CD4-positive, alpha-beta T cell (primary cell): ENCODE data around the gene NPAS3. TPM values are rescaled to one million over a fixed set of nuclear protein-coding genes. Genes with fewer than 3 reads are reported as not detected.

ENCODE experiments used
- ATAC-seq: fragments of 200-7000 bp; cut with Tn5 transposase; one replicate; pipeline ENCODE4 v1.10.0; 2022; ENCODE audit warnings: mild to moderate bottlenecking; ENCODE audit not compliant: poor library complexity
- CTCF ChIA-PET: fragments of 350-600 bp; sonication (Branson Sonifier 250); formaldehyde crosslinking; loops from one replicate; lab custom pipeline; 2021; ENCODE audit warnings: antibody characterized with exemption, inconsistent platforms; lab: Charles Lee
- POLR2A ChIA-PET: fragments of 350-600 bp; sonication (Branson Sonifier 250); formaldehyde crosslinking; loops from one replicate; lab custom pipeline; 2021; ENCODE audit warnings: antibody characterized with exemption, inconsistent platforms; lab: Charles Lee
- DNase-seq, 14 experiments: peaks; one replicate each; pipeline ENCODE4 v3.0.0-alpha.2; 2013 to 2020; ENCODE audit warnings: mixed read lengths in 2 of 14
- H3K27ac ChIP-seq, 2 donors: one replicate each; pipeline versions ENCODE4 v1.5.1 to v1.7.0; 2013; ENCODE audit warnings: low read length in 2 of 2, low read depth in 1 of 2, mild to moderate bottlenecking in 1 of 2
- H3K27me3 ChIP-seq, 2 experiments: 1 replicate in 1 of 2; 2 replicates in 1 of 2; pipeline versions ENCODE4 v1.6.1 to v1.7.0; 2013; ENCODE audit warnings: low read length in 2 of 2, control low read depth in 1 of 2, mild to moderate bottlenecking in 1 of 2, moderate library complexity in 1 of 2; ENCODE audit not compliant: insufficient read depth in 2 of 2, control insufficient read depth in 1 of 2
- H3K36me3 ChIP-seq: one replicate; pipeline ENCODE4 v1.6.1; 2013; ENCODE audit warnings: low read length, control low read depth; ENCODE audit not compliant: insufficient read depth
- H3K4me1 ChIP-seq: one replicate; pipeline ENCODE4 v1.6.1; 2013; ENCODE audit warnings: low read length, control low read depth; ENCODE audit not compliant: insufficient read depth
- H3K4me3 ChIP-seq: one replicate; pipeline ENCODE4 v1.5.1; 2013; ENCODE audit warnings: mild to moderate bottlenecking, low read length, moderate library complexity
- H3K9me3 ChIP-seq, 2 experiments: 1 replicate in 1 of 2; 2 replicates in 1 of 2; pipeline versions ENCODE4 v1.6.1 to v1.7.0; 2013; ENCODE audit warnings: low read length in 2 of 2, mild to moderate bottlenecking in 2 of 2, control low read depth in 1 of 2, moderate library complexity in 1 of 2; ENCODE audit not compliant: control insufficient read depth in 1 of 2, insufficient read depth in 1 of 2
- H3K27ac Mint-ChIP-seq: one replicate; pipeline ENCODE4 v1.8.0; 2020; ENCODE audit warnings: mixed read lengths
- H3K27me3 Mint-ChIP-seq: one replicate; pipeline ENCODE4 v1.8.0; 2021; ENCODE audit warnings: mixed read lengths
- H3K36me3 Mint-ChIP-seq: one replicate; pipeline ENCODE4 v1.8.0; 2021; ENCODE audit warnings: low read depth, mixed read lengths
- H3K4me1 Mint-ChIP-seq: one replicate; pipeline ENCODE4 v1.8.0; 2021; ENCODE audit warnings: low read depth, mixed read lengths
- H3K4me3 Mint-ChIP-seq: one replicate; pipeline ENCODE4 v1.8.0; 2020; ENCODE audit warnings: mild to moderate bottlenecking, mixed read lengths
- H3K9me3 Mint-ChIP-seq: one replicate; pipeline ENCODE4 v1.8.0; 2020; ENCODE audit warnings: mixed read lengths
- CTCF ChIP-seq: fragments of 200-600 bp; IDR thresholded peaks from one replicate; pipeline ENCODE4 v1.8.0; 2022; ENCODE audit warnings: antibody characterized with exemption, mild to moderate bottlenecking
- intact Hi-C, 2 experiments: fragments of 100-400 bp; cut with DNase I in 1 of 2; cut with micrococcal nuclease in 1 of 2; formaldehyde crosslinking; loops; one replicate each; pipeline versions ENCODE4 v1.15.1 to v1.9.0; 2023 to 2025; cut with DNase I, micrococcal nuclease
- total RNA-seq, 174 experiments: library from RNA in 2 of 174; stranded (reverse) in 2 of 174; gene quantifications; one replicate each; pipeline ENCODE4 v1.2.3 and lab custom pipeline; 2021 to 2026

NPAS3 gene
- total RNA-seq, 2 experiments from 2014 or later = not detected

DNA sequence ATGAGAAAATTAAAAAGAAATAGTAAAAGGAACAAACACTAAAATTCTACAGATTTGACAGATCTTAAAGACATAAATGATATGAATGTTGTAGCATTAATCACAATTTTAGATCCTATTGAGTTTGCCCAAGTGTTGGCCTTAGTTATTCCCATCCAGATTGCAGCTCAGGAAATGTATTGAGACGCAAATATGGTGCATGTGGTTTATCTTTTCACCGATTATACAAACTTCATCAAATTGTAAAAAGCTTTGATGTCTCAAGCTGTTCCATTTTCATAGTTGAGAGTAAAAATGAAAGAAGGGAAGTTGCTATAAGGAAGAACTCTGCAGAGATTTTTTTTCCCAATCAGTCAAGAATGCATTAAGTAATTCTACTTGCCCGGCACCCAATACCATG lies 683.8 kb downstream of the NPAS3 start:
- DNase-seq (no peak), ATAC-seq (no peak)
- H3K27ac Mint-ChIP-seq = no peak overlapping the region
- H3K9me3 ChIP-seq = no peaks in the 10 kb centered on the region
- no peak for TF ChIP-seq CTCF
- no peaks in the 10 kb centered on the region for H3K36me3 ChIP-seq
- no peak overlapping the region for H3K4me3 Mint-ChIP-seq
- H3K27ac ChIP-seq = no peak overlapping the region
- no peaks in the 10 kb centered on the region for H3K36me3 Mint-ChIP-seq
- no peaks in the 10 kb centered on the region for H3K27me3 ChIP-seq
- H3K4me1 ChIP-seq = no peaks in the 10 kb centered on the region
- ChIA-PET POLR2A (no interaction called here), CTCF (no interaction called here)
- no peaks in the 10 kb centered on the region for H3K4me1 Mint-ChIP-seq
- no peaks in the 10 kb centered on the region for H3K27me3 Mint-ChIP-seq
- no peak overlapping the region for H3K4me3 ChIP-seq
- intact Hi-C loops = no loop called here
- no peaks in the 10 kb centered on the region for H3K9me3 Mint-ChIP-seq

- no peaks in the 10 kb centered on the region for H3K9me3 Mint-ChIP-seq
- no peaks in the 10 kb centered on the region for H3K4me1 Mint-ChIP-seq
- no peak for DNase-seq
- no peak for TF ChIP-seq CTCF
- H3K36me3 ChIP-seq = no peaks in the 10 kb centered on the region
- intact Hi-C loops = no loop called here
- H3K27me3 Mint-ChIP-seq = no peaks in the 10 kb centered on the region
- no peak overlapping the region for H3K4me3 ChIP-seq
- POLR2A ChIA-PET = no interaction called here
- no peak overlapping the region for H3K4me3 Mint-ChIP-seq
- H3K9me3 ChIP-seq = no peaks in the 10 kb centered on the region
- no peaks in the 10 kb centered on the region for H3K4me1 ChIP-seq
- CTCF ChIA-PET = no interaction called here
- no peak overlapping the region for H3K27ac ChIP-seq
- no peaks in the 10 kb centered on the region for H3K36me3 Mint-ChIP-seq
- no peak for ATAC-seq
- H3K27me3 ChIP-seq = no peaks in the 10 kb centered on the region
- no peak overlapping the region for H3K27ac Mint-ChIP-seq
Observed at GRCh38 chr14:33629792-33630191, 691.1 kb downstream of the NPAS3 start.

- DNase-seq (no peak), ATAC-seq (no peak)
- TF ChIP-seq CTCF = no peak
- no peaks in the 10 kb centered on the region for H3K36me3 Mint-ChIP-seq
- no peaks in the 10 kb centered on the region for H3K9me3 Mint-ChIP-seq
- Histone ChIP-seq H3K4me3 (no peak overlapping the region), H3K27ac (no peak overlapping the region), H3K27me3 (no peaks in the 10 kb centered on the region), H3K4me1 (no peaks in the 10 kb centered on the region), H3K36me3 (no peaks in the 10 kb centered on the region), H3K9me3 (no peaks in the 10 kb centered on the region)
- ChIA-PET POLR2A (no interaction called here), CTCF (no interaction called here)
- no peaks in the 10 kb centered on the region for H3K27me3 Mint-ChIP-seq
- intact Hi-C loops = no loop called here
- H3K4me3 Mint-ChIP-seq = no peak overlapping the region
- no peak overlapping the region for H3K27ac Mint-ChIP-seq
- H3K4me1 Mint-ChIP-seq = no peaks in the 10 kb centered on the region
Observed at GRCh38 chr14:33631021-33631420, 692.3 kb downstream of the NPAS3 start.
